Spinal cord (tissue), 10 donors: ENCODE data around the gene ARSJ. TPM values are rescaled to one million over a fixed set of nuclear protein-coding genes. Genes with fewer than 3 reads are reported as not detected.

ENCODE experiments used
- DNase-seq, 6 donors: peaks; one replicate each; pipeline versions ENCODE4 v3.0.0 to v3.0.0-alpha.2; 2013 to 2015; ENCODE audit warnings: low spot score in 6 of 6, low read depth in 4 of 6
- H3K27ac ChIP-seq: one replicate; pipeline ENCODE4 v1.5.1; 2013; ENCODE audit warnings: low read depth, low read length, control low read depth
- H3K27me3 ChIP-seq: one replicate; pipeline ENCODE4 v1.6.1; 2013; ENCODE audit warnings: low read length; ENCODE audit not compliant: control insufficient read depth, insufficient read depth
- H3K36me3 ChIP-seq: one replicate; pipeline ENCODE4 v1.6.1; 2013; ENCODE audit warnings: low read length; ENCODE audit not compliant: control insufficient read depth, insufficient read depth
- H3K4me1 ChIP-seq: one replicate; pipeline ENCODE4 v1.6.1; 2013; ENCODE audit warnings: low read length; ENCODE audit not compliant: control insufficient read depth, insufficient read depth
- H3K4me3 ChIP-seq: one replicate; pipeline ENCODE4 v1.5.1; 2013; ENCODE audit warnings: low read depth, low read length, control low read depth
- H3K9me3 ChIP-seq: one replicate; pipeline ENCODE4 v1.6.1; 2013; ENCODE audit warnings: low read length; ENCODE audit not compliant: control insufficient read depth, insufficient read depth
- WGBS: methylation state at CpG from one replicate; pipeline ENCODE4 v1.1.5; 2013; ENCODE audit warnings: missing lambda C conversion rate; ENCODE audit not compliant: insufficient coverage; 5-methylcytosine and 5-hydroxymethylcytosine counted together
- polyA plus RNA-seq, 2 donors: library from polyadenylated mRNA; unstranded; fragments of 120-200 nt; gene quantifications; one replicate each; pipeline ENCODE4 v1.2.1, GENCODE V29; 2013; ENCODE audit not compliant: insufficient read length in 2 of 2
- total RNA-seq, 2 donors: library from RNA; depleted of rRNA in 1 of 2; stranded (reverse); fragments of 120-200 nt in 1 of 2; fragments of >200 nt in 1 of 2; gene quantifications; one replicate each; pipeline versions ENCODE4 v1.2.3 to v1.2.4, GENCODE V29; 2013 to 2014
- donor health status: healthy.

The ARSJ gene
- total and polyA plus RNA-seq, 4 donors: 0.66 to 3.1 (median 1.5) TPM

- H3K27ac ChIP-seq: no peak overlapping the region
- H3K4me1 ChIP-seq: no peaks in the 10 kb centered on the region
- H3K4me3 ChIP-seq: no peak overlapping the region
- DNase-seq: no peak
- H3K36me3 ChIP-seq: no peaks in the 10 kb centered on the region
- no peaks in the 10 kb centered on the region for H3K27me3 ChIP-seq
- H3K9me3 ChIP-seq: no peaks in the 10 kb centered on the region
Measured at GRCh38 chr4:113993887-113994286, 14.4 kb upstream of the ARSJ start.

- H3K4me3 ChIP-seq: no peak overlapping the region
- no peaks in the 10 kb centered on the region for H3K4me1 ChIP-seq
- H3K36me3 ChIP-seq: no peaks in the 10 kb centered on the region
- no peak for DNase-seq
- no peak overlapping the region for H3K27ac ChIP-seq
- WGBS: 88% methylated on average over 2 of the region's 3 CpGs
- H3K27me3 ChIP-seq: no peaks in the 10 kb centered on the region
- H3K9me3 ChIP-seq: no peaks in the 10 kb centered on the region
Measured at GRCh38 chr4:113990886-113991285, 11.4 kb upstream of the ARSJ start.

DNA sequence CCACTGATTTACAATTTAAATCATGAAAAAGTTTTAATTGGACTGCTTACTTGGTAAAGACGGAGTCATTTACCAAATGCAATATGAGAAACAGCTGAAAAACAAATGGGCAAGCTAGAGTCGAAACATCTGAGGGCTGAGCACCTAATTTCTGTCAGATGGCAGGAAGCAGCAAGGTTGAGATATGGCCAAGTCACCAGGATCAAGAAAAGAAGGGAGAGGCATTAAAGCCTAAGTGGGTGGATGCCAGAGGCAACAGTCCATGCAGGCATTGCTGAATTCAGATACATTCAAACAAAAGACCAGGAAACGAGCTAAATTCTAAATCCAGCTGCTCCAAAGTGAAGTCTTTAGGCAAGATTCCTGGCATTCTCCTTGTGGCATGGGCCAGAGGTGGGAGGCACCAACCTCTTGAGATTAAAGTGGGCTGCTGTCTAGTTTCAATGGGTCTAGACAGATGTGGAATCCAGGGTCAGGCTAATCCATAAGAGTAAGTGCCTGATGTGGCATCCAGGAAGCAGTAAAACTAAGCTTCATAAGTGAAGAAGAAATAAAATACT is 8.0 kb upstream of the ARSJ start:
- Histone ChIP-seq H3K27ac (no peak overlapping the region), H3K36me3 (no peaks in the 10 kb centered on the region)
- 87% methylated on average over 3 of the region's 3 CpGs for WGBS

GRCh38 chr4:113982181-113982580 is 2.7 kb upstream of the ARSJ start:
- no peaks in the 10 kb centered on the region for H3K36me3 ChIP-seq
- no peak overlapping the region for H3K4me3 ChIP-seq
- no peak overlapping the region for H3K27ac ChIP-seq
- no peaks in the 10 kb centered on the region for H3K9me3 ChIP-seq
- WGBS: 100% methylated on average over 1 of the region's 4 CpGs
- no peak for DNase-seq
- H3K4me1 ChIP-seq: peaks cover 14% of the 10 kb centered on the region
- peaks cover 27% of the 10 kb centered on the region for H3K27me3 ChIP-seq

More for the DNA sequence above, 8.0 kb upstream of the ARSJ start:
- Histone ChIP-seq H3K4me3 (no peak overlapping the region), H3K27me3 (no peaks in the 10 kb centered on the region), H3K4me1 (no peaks in the 10 kb centered on the region), H3K9me3 (no peaks in the 10 kb centered on the region)
- no peak for DNase-seq

DNA sequence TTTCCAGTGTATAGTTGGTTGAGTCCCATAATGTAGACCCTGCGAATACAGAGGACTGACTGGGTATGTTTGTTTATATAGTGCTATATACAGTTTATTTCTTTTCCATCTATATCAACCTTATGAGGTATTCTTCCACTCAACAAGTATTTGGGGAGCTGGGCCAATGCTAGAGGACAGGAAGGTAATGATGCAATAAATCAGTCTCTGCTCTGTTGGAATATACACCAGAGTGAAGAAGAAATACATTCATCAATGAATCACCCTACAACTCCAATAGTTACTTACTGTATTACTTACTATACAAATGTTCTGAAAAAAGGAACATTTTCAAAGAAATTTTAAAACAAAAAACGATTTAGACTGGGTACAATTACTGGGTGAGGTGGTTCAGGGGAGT is 2.1 kb upstream of the ARSJ start:
- Histone ChIP-seq H3K9me3 (no peaks in the 10 kb centered on the region), H3K4me1 (peaks cover 14% of the 10 kb centered on the region), H3K36me3 (no peaks in the 10 kb centered on the region), H3K27ac (no peak overlapping the region), H3K27me3 (peaks cover 27% of the 10 kb centered on the region), H3K4me3 (no peak overlapping the region)
- no peak for DNase-seq
- WGBS: no CpG with 5 or more reads among the region's 2 CpGs

- Histone ChIP-seq H3K4me3 (peak overlapping the region; percentile 57), H3K36me3 (no peaks in the 10 kb centered on the region), H3K27ac (peak overlapping the region; percentile 68), H3K4me1 (peaks cover 14% of the 10 kb centered on the region), H3K27me3 (peaks cover 27% of the 10 kb centered on the region), H3K9me3 (no peaks in the 10 kb centered on the region)
- 0% methylated on average over 9 of the region's 17 CpGs for WGBS
- peak in 1 of 6 donors; percentile 11 for DNase-seq
Measured at GRCh38 chr4:113979905-113980615, 613 bp upstream of the ARSJ start.

DNA sequence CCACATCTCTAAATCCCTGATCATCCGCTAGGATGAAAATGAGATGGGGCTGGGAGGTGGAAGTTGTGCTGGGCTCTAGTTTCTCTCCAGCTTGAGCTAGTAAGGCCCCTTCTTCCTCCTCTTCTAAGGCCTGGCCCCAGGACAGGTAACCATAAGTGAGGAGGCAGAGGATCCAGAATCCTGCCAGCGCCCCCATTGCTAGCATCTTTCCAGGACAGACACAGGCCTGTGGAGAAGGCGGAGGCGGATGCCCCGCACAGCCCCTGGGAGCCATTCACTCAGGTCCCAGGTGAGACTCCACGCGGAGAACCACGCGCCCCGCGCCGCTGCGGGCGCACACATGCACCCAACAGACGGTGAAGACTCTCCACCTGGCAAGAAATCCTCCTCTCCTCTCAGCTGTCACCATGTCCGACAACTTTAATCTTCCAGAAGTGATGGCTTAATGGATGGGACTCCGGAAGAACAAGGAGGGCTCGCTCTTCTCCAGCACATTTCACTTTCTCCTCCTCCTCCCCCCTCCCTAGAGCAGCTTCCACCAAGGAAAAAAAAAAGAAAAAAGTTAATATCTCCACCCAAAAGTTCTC is 793 bp downstream of the ARSJ start:
- Histone ChIP-seq H3K4me1 (peaks cover 14% of the 10 kb centered on the region), H3K4me3 (peak overlapping the region; percentile 57), H3K27me3 (peaks cover 27% of the 10 kb centered on the region), H3K36me3 (no peaks in the 10 kb centered on the region), H3K27ac (peak overlapping the region; percentile 68), H3K9me3 (peaks cover 4% of the 10 kb centered on the region)
- WGBS: 23% methylated on average over 13 of the region's 18 CpGs
- peak in 1 of 6 donors; percentile 10 for DNase-seq

DNA sequence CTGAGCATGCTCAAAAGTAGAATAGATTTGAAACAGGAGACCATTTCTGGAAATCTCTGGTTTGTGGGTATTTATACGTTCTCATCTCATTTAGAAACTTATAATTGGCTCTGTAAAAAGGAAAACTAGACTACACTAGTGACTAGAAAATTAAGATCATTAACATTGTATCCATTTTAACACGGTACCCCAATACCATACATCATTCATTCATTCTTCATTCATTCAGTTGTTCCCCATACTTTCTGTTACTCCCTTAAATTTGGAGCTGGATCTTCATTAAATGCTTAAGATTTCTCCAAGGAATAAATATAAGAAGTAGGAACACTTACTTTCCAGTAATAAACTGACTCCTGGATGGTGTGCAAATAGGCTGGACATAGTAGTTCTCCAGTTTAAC is 1.3 kb downstream of the ARSJ start:
- H3K9me3 ChIP-seq: peaks cover 4% of the 10 kb centered on the region
- DNase-seq: no peak
- peaks cover 27% of the 10 kb centered on the region for H3K27me3 ChIP-seq
- peak overlapping the region; percentile 57 for H3K4me3 ChIP-seq
- H3K36me3 ChIP-seq: no peaks in the 10 kb centered on the region
- no CpG with 5 or more reads among the region's 2 CpGs for WGBS
- H3K4me1 ChIP-seq: peaks cover 14% of the 10 kb centered on the region
- no peak overlapping the region for H3K27ac ChIP-seq

DNA sequence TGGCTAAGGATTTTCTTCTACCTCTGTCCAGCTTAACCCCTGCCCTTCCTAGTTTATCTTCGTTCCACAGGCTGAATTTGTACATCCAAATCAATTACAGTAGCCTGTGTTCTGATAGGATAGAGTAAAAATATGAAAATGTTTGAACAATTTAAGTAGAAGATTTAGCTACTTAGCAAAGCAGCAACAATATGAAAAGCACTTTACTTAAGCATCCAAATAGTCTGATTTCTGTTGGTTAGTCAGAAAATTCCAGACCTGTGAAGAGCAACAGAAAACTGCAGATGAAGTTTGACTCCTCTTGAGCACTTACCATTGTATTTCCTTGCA is 2.0 kb downstream of the ARSJ start:
- peaks cover 27% of the 10 kb centered on the region for H3K27me3 ChIP-seq
- DNase-seq: no peak
- H3K36me3 ChIP-seq: no peaks in the 10 kb centered on the region
- peak overlapping the region; percentile 8 for H3K27ac ChIP-seq
- no peak overlapping the region for H3K4me3 ChIP-seq
- WGBS: no CpG with 5 or more reads among the region's 1 CpG
- H3K9me3 ChIP-seq: peaks cover 4% of the 10 kb centered on the region
- peaks cover 14% of the 10 kb centered on the region for H3K4me1 ChIP-seq
